Breast epithelium (tissue), 3 donors: ENCODE results near the gene CRLF1.

Experiments used
- CTCF ChIP-seq, 3 donors: fragments of 450-650 bp; IDR thresholded peaks; one replicate each; pipeline ENCODE4 v1.5.1; 2016 to 2017; ENCODE audit warnings: antibody characterized with exemption in 3 of 3, mild to moderate bottlenecking in 3 of 3, moderate library complexity in 3 of 3
- POLR2A ChIP-seq: fragments of 450-650 bp; IDR thresholded peaks from one replicate; pipeline ENCODE4 v1.6.1; 2016; ENCODE audit warnings: antibody characterized with exemption, mild to moderate bottlenecking, moderate library complexity
- POLR2AphosphoS5 ChIP-seq, 3 donors: sonication (generic); formaldehyde crosslinking; IDR thresholded peaks; one replicate each; pipeline ENCODE4 v1.6.1; 2017; ENCODE audit warnings: antibody characterized with exemption in 3 of 3

- TF ChIP-seq CTCF (IDR thresholded peaks at IDR 0.05) (no peak), POLR2A (no peak), POLR2AphosphoS5 (IDR thresholded peaks at IDR 0.05) (no peak)
These were observed 41.2 kb upstream of the CRLF1 start for GRCh38 chr19:18647807-18648206.
